Measurements from ENCODE around the gene CRLF1.
A peak's percentile ranks its signal among the peaks of the same experiment; 100 is the strongest.

CRLF1 gene

DNA sequence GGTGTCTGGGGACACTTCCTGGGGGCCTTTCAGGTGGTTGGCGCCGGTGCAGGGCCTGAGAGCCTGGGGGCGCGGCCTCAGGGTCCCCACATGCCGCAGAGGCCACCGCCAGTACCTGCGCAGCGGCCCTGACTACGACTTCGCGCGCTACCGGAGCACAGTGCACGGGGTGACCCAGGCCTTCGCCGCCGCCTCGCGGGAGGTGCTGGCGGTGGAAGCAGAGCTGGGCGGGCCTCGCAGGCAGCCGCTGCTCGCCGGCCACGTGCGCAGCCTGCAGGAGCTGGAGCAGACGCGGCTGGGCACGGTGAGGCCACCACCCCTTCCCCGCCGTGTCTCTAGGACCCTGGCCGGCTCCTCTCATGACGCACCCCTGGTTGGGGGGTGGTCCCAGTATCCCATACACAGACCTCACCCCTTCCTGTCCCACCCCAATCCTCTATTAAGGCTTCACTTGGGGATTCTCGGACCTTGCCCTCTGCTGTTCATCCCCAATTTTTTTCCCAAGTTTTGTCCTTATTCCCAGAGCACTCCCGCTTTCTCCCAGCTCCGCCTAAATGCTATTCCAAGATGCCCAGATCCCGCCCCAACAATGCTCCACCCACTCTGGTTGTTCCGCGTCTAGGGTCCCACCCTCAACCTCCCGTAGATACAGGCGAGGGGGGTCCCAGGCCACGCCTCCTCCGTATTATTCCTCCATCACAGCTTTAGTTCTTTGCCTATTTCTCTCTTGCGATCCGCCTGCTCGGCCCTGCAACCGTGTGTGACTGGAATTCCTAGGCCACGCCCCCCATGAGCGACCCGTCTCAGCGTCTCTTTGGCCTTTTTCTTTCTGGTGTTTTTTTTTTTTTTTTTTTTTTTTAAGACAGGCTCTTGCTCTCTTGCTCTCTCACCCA is 17.0 kb downstream of the CRLF1 start (continued):
- TF ChIP-seq ZNF580 (tag by site-specific recombination; IDR thresholded peaks at IDR 0.05) (no peak), ZBTB48 (tag by site-specific recombination; IDR thresholded peaks at IDR 0.05) (no peak), SETDB1 (IDR thresholded peaks at IDR 0.05; ENCODE audit: insufficient read length, low read length) (peak; percentile 30), ZNF311 (tag by site-specific recombination; IDR thresholded peaks at IDR 0.05; ENCODE audit: borderline replicate concordance) (no peak), ZNF626 (tag by site-specific recombination; IDR thresholded peaks at IDR 0.05) (no peak), ZNF19 (tag by site-specific recombination; IDR thresholded peaks at IDR 0.05; ENCODE audit: low read depth) (no peak), ZNF24 (tag by site-specific recombination; IDR thresholded peaks at IDR 0.05) (no peak), ZNF548 (tag by site-specific recombination; IDR thresholded peaks at IDR 0.05) (no peak), KLF7 (tag by site-specific recombination; IDR thresholded peaks at IDR 0.05; ENCODE audit: borderline replicate concordance) (no peak), ZNF48 (tag by site-specific recombination; IDR thresholded peaks at IDR 0.05) (no peak), ZNF473 (tag by site-specific recombination; IDR thresholded peaks at IDR 0.05) (no peak), GLIS2 (tag by site-specific recombination; IDR thresholded peaks at IDR 0.05) (peak; percentile 74), ZNF223 (tag by site-specific recombination; IDR thresholded peaks at IDR 0.05) (peak; percentile 99), ZBTB21 (tag by site-specific recombination; IDR thresholded peaks at IDR 0.05) (no peak), INSM2 (tag by site-specific recombination; IDR thresholded peaks at IDR 0.05) (no peak), ZNF692 (tag by site-specific recombination; IDR thresholded peaks at IDR 0.05) (peak; percentile 59; the same call in 1 of the 2 replicates), ZNF404 (tag by site-specific recombination; IDR thresholded peaks at IDR 0.05) (no peak), WT1 (tag by site-specific recombination; IDR thresholded peaks at IDR 0.05) (no peak), ZNF112 (tag by site-specific recombination; IDR thresholded peaks at IDR 0.05) (no peak), ZNF10 (tag by site-specific recombination; IDR thresholded peaks at IDR 0.05) (0 out of 2 replicates have a peak, but pooled peaks have one; percentile 11), SP3 (tag by site-specific recombination; IDR thresholded peaks at IDR 0.05) (peak; percentile 82), ZNF214 (tag by site-specific recombination; IDR thresholded peaks at IDR 0.05; ENCODE audit: borderline replicate concordance) (no peak), ZNF416 (tag by site-specific recombination; IDR thresholded peaks at IDR 0.05) (no peak), KLF9 (tag by site-specific recombination; IDR thresholded peaks at IDR 0.05; ENCODE audit: low read depth) (peak; percentile 42), ZNF202 (tag by site-specific recombination; IDR thresholded peaks at IDR 0.05; ENCODE audit: borderline replicate concordance) (no peak), ZEB2 (tag by site-specific recombination; IDR thresholded peaks at IDR 0.05) (no peak), GLIS1 (tag by site-specific recombination; IDR thresholded peaks at IDR 0.05) (peak; percentile 88), ZNF610 (tag by site-specific recombination; IDR thresholded peaks at IDR 0.05; ENCODE audit: borderline replicate concordance) (no peak), PRDM1 (tag by site-specific recombination; IDR thresholded peaks at IDR 0.05) (no peak), TRIM28 (IDR thresholded peaks at IDR 0.05; ENCODE audit: borderline replicate concordance, low read length) (no peak), SCRT1 (tag by site-specific recombination; IDR thresholded peaks at IDR 0.05; ENCODE audit: borderline replicate concordance) (no peak), HOXD13 (CRISPR knock-in tag; IDR thresholded peaks at IDR 0.05; ENCODE audit: borderline replicate concordance) (no peak)
- TF ChIP-seq, protein P1, sequence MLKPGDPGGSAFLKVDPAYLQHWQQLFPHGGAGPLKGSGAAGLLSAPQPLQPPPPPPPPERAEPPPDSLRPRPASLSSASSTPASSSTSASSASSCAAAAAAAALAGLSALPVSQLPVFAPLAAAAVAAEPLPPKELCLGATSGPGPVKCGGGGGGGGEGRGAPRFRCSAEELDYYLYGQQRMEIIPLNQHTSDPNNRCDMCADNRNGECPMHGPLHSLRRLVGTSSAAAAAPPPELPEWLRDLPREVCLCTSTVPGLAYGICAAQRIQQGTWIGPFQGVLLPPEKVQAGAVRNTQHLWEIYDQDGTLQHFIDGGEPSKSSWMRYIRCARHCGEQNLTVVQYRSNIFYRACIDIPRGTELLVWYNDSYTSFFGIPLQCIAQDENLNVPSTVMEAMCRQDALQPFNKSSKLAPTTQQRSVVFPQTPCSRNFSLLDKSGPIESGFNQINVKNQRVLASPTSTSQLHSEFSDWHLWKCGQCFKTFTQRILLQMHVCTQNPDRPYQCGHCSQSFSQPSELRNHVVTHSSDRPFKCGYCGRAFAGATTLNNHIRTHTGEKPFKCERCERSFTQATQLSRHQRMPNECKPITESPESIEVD (tag by site-specific recombination; IDR thresholded peaks at IDR 0.05): no peak
- TF ChIP-seq, protein P2, sequence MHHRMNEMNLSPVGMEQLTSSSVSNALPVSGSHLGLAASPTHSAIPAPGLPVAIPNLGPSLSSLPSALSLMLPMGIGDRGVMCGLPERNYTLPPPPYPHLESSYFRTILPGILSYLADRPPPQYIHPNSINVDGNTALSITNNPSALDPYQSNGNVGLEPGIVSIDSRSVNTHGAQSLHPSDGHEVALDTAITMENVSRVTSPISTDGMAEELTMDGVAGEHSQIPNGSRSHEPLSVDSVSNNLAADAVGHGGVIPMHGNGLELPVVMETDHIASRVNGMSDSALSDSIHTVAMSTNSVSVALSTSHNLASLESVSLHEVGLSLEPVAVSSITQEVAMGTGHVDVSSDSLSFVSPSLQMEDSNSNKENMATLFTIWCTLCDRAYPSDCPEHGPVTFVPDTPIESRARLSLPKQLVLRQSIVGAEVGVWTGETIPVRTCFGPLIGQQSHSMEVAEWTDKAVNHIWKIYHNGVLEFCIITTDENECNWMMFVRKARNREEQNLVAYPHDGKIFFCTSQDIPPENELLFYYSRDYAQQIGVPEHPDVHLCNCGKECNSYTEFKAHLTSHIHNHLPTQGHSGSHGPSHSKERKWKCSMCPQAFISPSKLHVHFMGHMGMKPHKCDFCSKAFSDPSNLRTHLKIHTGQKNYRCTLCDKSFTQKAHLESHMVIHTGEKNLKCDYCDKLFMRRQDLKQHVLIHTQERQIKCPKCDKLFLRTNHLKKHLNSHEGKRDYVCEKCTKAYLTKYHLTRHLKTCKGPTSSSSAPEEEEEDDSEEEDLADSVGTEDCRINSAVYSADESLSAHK (tag by site-specific recombination; IDR thresholded peaks at IDR 0.05): peak; percentile 5; the same call in 1 of the 2 replicates
